Lower lobe of right lung (tissue), 2 donors: ENCODE results near the gene RORC. TPM values are rescaled to one million over a fixed set of nuclear protein-coding genes. Genes with fewer than 3 reads are reported as not detected.

Experiments used
- ATAC-seq, 2 donors: fragments of 200-7000 bp; cut with Tn5 transposase; one replicate each; pipeline ENCODE4 v1.9.1; 2020 to 2022; ENCODE audit warnings: mild to moderate bottlenecking in 2 of 2, moderate library complexity in 2 of 2
- DNase-seq: peaks from one replicate; pipeline ENCODE4 v3.0.0-alpha.2; 2020
- H3K27ac ChIP-seq: fragments of 200-600 bp; one replicate; pipeline ENCODE4 v1.8.0; 2022
- H3K27me3 ChIP-seq: fragments of 200-600 bp; one replicate; pipeline ENCODE4 v1.8.0; 2022; ENCODE audit warnings: low read depth
- H3K36me3 ChIP-seq: fragments of 200-600 bp; one replicate; pipeline ENCODE4 v1.8.0; 2022; ENCODE audit warnings: mild to moderate bottlenecking
- H3K4me1 ChIP-seq: fragments of 200-600 bp; one replicate; pipeline ENCODE4 v1.8.0; 2022
- H3K4me3 ChIP-seq: fragments of 200-600 bp; one replicate; pipeline ENCODE4 v1.8.0; 2022; ENCODE audit warnings: mild to moderate bottlenecking
- H3K9me3 ChIP-seq: fragments of 200-600 bp; one replicate; pipeline ENCODE4 v1.8.0; 2022
- CTCF ChIP-seq: fragments of 200-600 bp; IDR thresholded peaks from one replicate; pipeline ENCODE4 v1.8.0; 2022; ENCODE audit warnings: antibody characterized with exemption, mild to moderate bottlenecking
- intact Hi-C: fragments of 100-400 bp; cut with DNase I; formaldehyde crosslinking; loops from one replicate; pipeline ENCODE4 v1.11.0; 2022
- total RNA-seq: library from RNA; stranded (reverse); fragmentation: NEBNext Ultra II Directional; extraction: Animal tissue kit (Norgen Biotek cat#: 25700); gene quantifications from one replicate; pipeline ENCODE4 v1.2.1, GENCODE V29; 2021
- donor health status: DM: no; HTN: yes; CAD: no; lungs with severe emphysema.

Gene RORC
- total RNA-seq, 1 donor from 2014 or later, result 21.7 TPM

- TF ChIP-seq CTCF, result no peak
Observed at GRCh38 chr1:151847867-151848596, 16.4 kb upstream of the RORC start.

GRCh38 chr1:151846686-151847237, 15.2 kb upstream of the RORC start:
- ATAC-seq, result no peak
- H3K4me3 ChIP-seq, result no peak overlapping the region
- H3K27ac ChIP-seq, result no peak overlapping the region
- H3K9me3 ChIP-seq, result no peaks in the 10 kb centered on the region
- H3K36me3 ChIP-seq, result no peaks in the 10 kb centered on the region
- H3K4me1 ChIP-seq, result peaks cover 19% of the 10 kb centered on the region
- DNase-seq, result no peak
- no peaks in the 10 kb centered on the region for H3K27me3 ChIP-seq
- no peak for TF ChIP-seq CTCF
- intact Hi-C loops, result no loop called here

More at GRCh38 chr1:151847867-151848596, 16.4 kb upstream of the RORC start:
- Histone ChIP-seq H3K36me3 (no peaks in the 10 kb centered on the region), H3K27ac (no peak overlapping the region), H3K9me3 (no peaks in the 10 kb centered on the region), H3K4me1 (peaks cover 19% of the 10 kb centered on the region), H3K4me3 (no peak overlapping the region), H3K27me3 (no peaks in the 10 kb centered on the region)
- ATAC-seq (peak in 1 of 2 donors; percentile 30), DNase-seq (no peak)
- intact Hi-C loops, result no loop called here

GRCh38 chr1:151846062-151846568, 14.5 kb upstream of the RORC start:
- peaks cover 19% of the 10 kb centered on the region for H3K4me1 ChIP-seq
- TF ChIP-seq CTCF, result no peak
- intact Hi-C loops, result no loop called here
- H3K27me3 ChIP-seq, result no peaks in the 10 kb centered on the region
- H3K36me3 ChIP-seq, result no peaks in the 10 kb centered on the region
- no peak overlapping the region for H3K27ac ChIP-seq
- ATAC-seq (no peak), DNase-seq (no peak)
- H3K9me3 ChIP-seq, result no peaks in the 10 kb centered on the region
- no peak overlapping the region for H3K4me3 ChIP-seq

- ATAC-seq, result no peak
- Histone ChIP-seq H3K4me3 (no peak overlapping the region), H3K9me3 (no peaks in the 10 kb centered on the region), H3K36me3 (no peaks in the 10 kb centered on the region), H3K27ac (no peak overlapping the region), H3K27me3 (peaks cover 16% of the 10 kb centered on the region), H3K4me1 (peaks cover 22% of the 10 kb centered on the region)
- intact Hi-C loops, result no loop called here
- DNase-seq, result no peak
- no peak for TF ChIP-seq CTCF
Observed at GRCh38 chr1:151843398-151843797, 11.8 kb upstream of the RORC start.

- ATAC-seq (no peak), DNase-seq (no peak)
- TF ChIP-seq CTCF, result no peak
- peaks cover 27% of the 10 kb centered on the region for H3K4me1 ChIP-seq
- no peak overlapping the region for H3K4me3 ChIP-seq
- H3K9me3 ChIP-seq, result no peaks in the 10 kb centered on the region
- no peaks in the 10 kb centered on the region for H3K36me3 ChIP-seq
- intact Hi-C loops, result no loop called here
- peaks cover 27% of the 10 kb centered on the region for H3K27me3 ChIP-seq
- no peak overlapping the region for H3K27ac ChIP-seq
Observed at GRCh38 chr1:151841141-151841540, 9.5 kb upstream of the RORC start.
